HG03575 (cell line): Measurements from ENCODE around the gene TRABD.
"Not testable (repeated sequence)": the region's sequence is repeated elsewhere in the genome, so short reads cannot be mapped to it uniquely, and the experiment has no call there.

Experiments used
- ATAC-seq: cut with Tn5 transposase; IDR thresholded peaks from one replicate; pipeline ENCODE4 v1.9.1; 2021; ENCODE audit not compliant: unreplicated experiment, insufficient number of reproducible peaks, low FRiP score; ENCODE audit errors: extremely low read depth

Gene TRABD

GRCh38 chr22:50150161-50151129, 35.3 kb upstream of the TRABD start:
- no peak for ATAC-seq

GRCh38 chr22:50151571-50152537, 33.9 kb upstream of the TRABD start:
- no peak for ATAC-seq

- ATAC-seq = no peak
Observed at GRCh38 chr22:50153056-50153755, 32.5 kb upstream of the TRABD start.

- no peak for ATAC-seq
Observed at GRCh38 chr22:50153756-50154140, 32.0 kb upstream of the TRABD start.

- ATAC-seq = no peak
Observed at GRCh38 chr22:50157709-50158375, 27.9 kb upstream of the TRABD start.

- ATAC-seq = no peak
Observed at GRCh38 chr22:50160947-50161346, 24.8 kb upstream of the TRABD start.

- ATAC-seq = no peak
Observed at GRCh38 chr22:50161508-50162390, 24.0 kb upstream of the TRABD start.

- no peak for ATAC-seq
Observed at GRCh38 chr22:50162391-50162956, 23.2 kb upstream of the TRABD start.

GRCh38 chr22:50165436-50166123, 20.1 kb upstream of the TRABD start:
- ATAC-seq = no peak

- no peak for ATAC-seq
Observed at GRCh38 chr22:50167689-50168489, 17.8 kb upstream of the TRABD start.

GRCh38 chr22:50168490-50169180, 17.1 kb upstream of the TRABD start:
- not testable (repeated sequence) for ATAC-seq

- ATAC-seq = no peak
Observed at GRCh38 chr22:50169181-50169759, 16.4 kb upstream of the TRABD start.

GRCh38 chr22:50169774-50170341, 15.9 kb upstream of the TRABD start:
- no peak for ATAC-seq

- no peak for ATAC-seq
Observed at GRCh38 chr22:50170453-50171318, 15.0 kb upstream of the TRABD start, which contains the start of gene PANX2. PANX2 (plus strand) TSS chr22:50170731; CDS start chr22:50170731, 0 bp downstream.
